ENCODE measurements around the gene RAPH1. TPM values are rescaled to one million over a fixed set of nuclear protein-coding genes. Genes with fewer than 3 reads are reported as not detected.

The RAPH1 gene
- total and polyA plus RNA-seq, 3 experiments from 2014 or later = 2.8 to 3.5 TPM; not detected in 1

DNA sequence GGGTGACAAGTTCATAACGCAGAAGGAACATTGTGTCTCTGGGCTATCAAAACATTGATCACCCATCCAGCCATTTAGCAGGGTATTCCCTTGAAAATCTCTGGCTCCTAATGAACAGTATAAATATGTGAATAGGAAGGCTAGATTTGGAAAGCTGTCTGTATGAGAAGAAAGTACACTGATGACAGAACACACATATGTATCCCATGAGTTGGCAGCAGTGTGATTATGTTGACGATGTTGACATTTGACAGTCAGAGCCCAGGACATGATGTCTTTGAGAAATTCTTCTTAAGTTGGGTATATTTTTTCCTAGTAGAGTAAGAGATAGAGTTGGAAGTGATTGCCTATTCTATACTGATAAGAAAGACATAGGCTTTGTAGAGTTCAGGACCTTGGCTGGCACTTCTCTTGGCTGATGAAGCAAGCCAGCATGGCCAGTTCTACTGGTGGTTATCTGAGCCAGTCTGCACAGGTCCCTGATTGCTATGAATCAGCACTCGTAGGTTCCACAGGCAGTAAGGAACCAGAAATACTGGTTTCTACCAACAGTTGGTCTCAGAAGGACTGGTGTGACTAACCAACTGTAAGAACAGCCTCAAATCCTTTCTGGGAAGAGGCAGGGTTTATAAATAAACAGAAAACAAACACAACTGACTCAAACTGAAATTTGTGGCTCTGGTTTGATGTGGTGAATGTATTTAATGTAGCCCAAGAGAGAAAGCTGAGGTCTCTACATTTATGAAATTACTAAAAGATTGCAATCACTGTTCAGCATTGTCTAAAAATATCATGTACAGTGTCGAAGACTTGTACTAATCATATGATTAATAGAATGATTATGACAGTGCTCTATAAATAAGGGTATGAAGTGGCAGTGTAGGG is 43.9 kb upstream of the RAPH1 start:
- DNase-seq = no peak
- Histone ChIP-seq H3K4me1 (ENCODE audit: insufficient read depth, low read length) (no peaks in the 10 kb centered on the region), H3K9me3 (ENCODE audit: low read length) (no peaks in the 10 kb centered on the region), H3K4me3 (ENCODE audit: low read length) (no peak overlapping the region), H3K36me3 (ENCODE audit: insufficient read depth, low read length) (no peaks in the 10 kb centered on the region), H3K27me3 (ENCODE audit: insufficient read depth, low read length, poor library complexity, severe bottlenecking) (no peaks in the 10 kb centered on the region), H3K27ac (ENCODE audit: low read depth, low read length) (no peak overlapping the region)
- H3K27ac Mint-ChIP-seq = peak overlapping the region in 1 of 8 donors; percentile 34
- no peak overlapping the region for H3K4me3 Mint-ChIP-seq
- H3K4me1 Mint-ChIP-seq = peaks cover 11 to 18% (median 16%) of the 10 kb centered on the region in 3 donors
- CTCF ChIA-PET = no interaction called here
- H3K36me3 Mint-ChIP-seq = no peaks in the 10 kb centered on the region
- H3K27me3 Mint-ChIP-seq = peaks cover 0 to 8% of the 10 kb centered on the region in 2 donors
- POLR2A ChIA-PET = no interaction called here
- H3K9me3 Mint-ChIP-seq = no peaks in the 10 kb centered on the region

DNA sequence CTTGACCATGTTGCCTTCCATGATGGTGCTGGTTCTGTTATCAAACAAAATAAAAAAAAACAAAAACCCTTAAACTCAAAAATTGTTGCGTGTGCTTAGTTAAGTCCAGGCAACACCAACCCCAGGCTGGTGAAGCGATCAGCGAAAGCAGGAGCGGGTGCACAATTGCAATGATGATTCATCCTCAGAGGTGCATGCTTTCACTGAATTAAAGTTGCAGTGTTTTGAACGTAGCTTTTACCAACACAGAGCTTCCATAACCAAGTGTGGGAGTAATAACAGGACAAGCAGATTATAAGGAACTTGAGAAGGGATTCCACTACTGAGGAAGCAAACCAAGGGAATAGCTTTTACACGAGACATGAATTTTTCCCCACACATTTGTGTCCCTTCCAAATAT is 39.7 kb upstream of the RAPH1 start:
- ChIA-PET CTCF (interaction anchor here (0.9 kb wide), 1 partner anchor 57 kb away, joined by 3 read pairs; no protein-coding TSS in a partner anchor), POLR2A (no interaction called here)
- Mint-ChIP-seq H3K36me3 (no peaks in the 10 kb centered on the region), H3K4me3 (no peak overlapping the region), H3K4me1 (peaks cover 11 to 19% (median 17%) of the 10 kb centered on the region in 3 donors), H3K27me3 (peaks cover 0 to 14% of the 10 kb centered on the region in 2 donors), H3K9me3 (no peaks in the 10 kb centered on the region), H3K27ac (no peak overlapping the region)
- Histone ChIP-seq H3K4me1 (ENCODE audit: insufficient read depth, low read length) (peaks cover 5% of the 10 kb centered on the region), H3K9me3 (ENCODE audit: low read length) (no peaks in the 10 kb centered on the region), H3K27ac (ENCODE audit: low read depth, low read length) (no peak overlapping the region), H3K4me3 (ENCODE audit: low read length) (no peak overlapping the region), H3K27me3 (ENCODE audit: insufficient read depth, low read length, poor library complexity, severe bottlenecking) (no peaks in the 10 kb centered on the region), H3K36me3 (ENCODE audit: insufficient read depth, low read length) (no peaks in the 10 kb centered on the region)
- no peak for DNase-seq

DNA sequence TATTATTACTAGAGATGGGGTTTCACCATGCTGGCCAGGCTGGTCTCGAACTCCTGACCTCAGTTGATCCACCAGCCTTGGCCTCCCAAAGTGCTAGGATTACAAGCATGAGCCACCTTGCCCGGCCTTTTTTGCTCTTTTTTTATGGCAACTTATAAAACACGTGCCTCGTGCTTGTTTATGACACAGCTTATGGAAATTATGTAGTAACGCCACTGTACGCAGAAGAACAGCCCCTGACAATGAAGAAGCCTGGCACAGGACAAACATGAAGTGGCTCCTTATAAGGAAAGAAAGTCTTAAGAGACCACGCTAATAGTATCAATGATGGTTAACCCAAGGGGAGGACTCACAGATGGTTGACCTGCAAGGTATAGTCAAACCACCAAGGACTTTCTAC is 37.2 kb upstream of the RAPH1 start:
- Mint-ChIP-seq H3K4me1 (peaks cover 12 to 16% (median 16%) of the 10 kb centered on the region in 3 donors), H3K4me3 (no peak overlapping the region), H3K36me3 (no peaks in the 10 kb centered on the region), H3K27me3 (peaks cover 0 to 14% of the 10 kb centered on the region in 2 donors), H3K27ac (no peak overlapping the region), H3K9me3 (no peaks in the 10 kb centered on the region)
- Histone ChIP-seq H3K9me3 (ENCODE audit: low read length) (no peaks in the 10 kb centered on the region), H3K27ac (ENCODE audit: low read depth, low read length) (no peak overlapping the region), H3K4me3 (ENCODE audit: low read length) (no peak overlapping the region), H3K4me1 (ENCODE audit: insufficient read depth, low read length) (peaks cover 5% of the 10 kb centered on the region), H3K36me3 (ENCODE audit: insufficient read depth, low read length) (no peaks in the 10 kb centered on the region), H3K27me3 (ENCODE audit: insufficient read depth, low read length, poor library complexity, severe bottlenecking) (no peaks in the 10 kb centered on the region)
- CTCF ChIA-PET = no interaction called here
- DNase-seq = no peak
- POLR2A ChIA-PET = no interaction called here

DNA sequence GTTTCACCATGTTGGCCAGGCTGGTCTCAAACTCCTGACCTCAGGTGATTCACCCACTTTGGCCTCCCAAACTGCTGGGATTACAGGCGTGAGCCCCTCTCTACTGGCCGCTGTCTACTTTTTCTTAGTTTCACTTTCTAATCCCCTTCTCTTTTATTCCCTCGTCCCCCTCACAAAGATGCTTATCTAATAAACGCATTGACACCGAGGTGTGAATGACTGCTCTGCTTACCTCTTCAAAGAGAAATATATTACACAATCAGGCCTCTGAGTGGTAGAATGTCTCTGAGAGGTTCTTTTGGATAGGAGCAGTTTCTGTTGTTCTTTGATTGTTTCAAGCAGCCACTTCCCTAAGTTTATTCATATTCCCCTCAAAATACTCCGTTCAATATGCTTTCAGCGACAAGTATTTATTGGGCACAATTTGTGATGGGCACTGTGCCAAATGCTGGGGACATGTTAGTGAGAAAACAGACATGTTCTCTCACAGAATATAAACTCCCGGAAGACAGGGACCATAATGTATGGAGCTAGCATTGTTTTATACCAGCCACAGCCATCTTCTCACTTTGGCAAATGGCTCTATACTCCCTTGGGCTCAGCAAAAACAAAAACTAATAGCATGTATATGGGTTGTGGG is 34.7 kb upstream of the RAPH1 start:
- H3K27me3 ChIP-seq (ENCODE audit: insufficient read depth, low read length, poor library complexity, severe bottlenecking) = no peaks in the 10 kb centered on the region

DNA sequence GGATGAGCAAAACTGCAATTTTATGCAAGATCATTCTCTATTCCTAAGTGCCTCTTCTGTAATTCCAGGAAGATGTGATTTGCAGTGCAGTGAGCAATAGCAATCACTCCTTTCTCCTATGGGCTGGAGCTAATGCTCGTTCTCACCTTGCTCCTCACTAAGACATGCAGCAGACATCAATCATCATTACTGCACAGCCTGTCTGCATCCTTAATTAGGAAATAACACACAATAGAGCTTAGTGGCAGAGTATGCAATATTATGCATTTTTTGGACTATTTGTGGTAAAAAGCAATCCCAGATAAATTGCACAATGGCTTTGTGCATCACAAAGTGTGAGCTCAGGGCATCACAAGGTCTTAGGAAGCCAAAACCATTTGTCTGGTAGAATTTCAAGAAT is 32.6 kb upstream of the RAPH1 start:
- Histone ChIP-seq H3K27ac (ENCODE audit: low read depth, low read length) (no peak overlapping the region), H3K4me1 (ENCODE audit: insufficient read depth, low read length) (peaks cover 5% of the 10 kb centered on the region), H3K9me3 (ENCODE audit: low read length) (no peaks in the 10 kb centered on the region), H3K27me3 (ENCODE audit: insufficient read depth, low read length, poor library complexity, severe bottlenecking) (no peaks in the 10 kb centered on the region), H3K36me3 (ENCODE audit: insufficient read depth, low read length) (no peaks in the 10 kb centered on the region), H3K4me3 (ENCODE audit: low read length) (no peak overlapping the region)
- no peaks in the 10 kb centered on the region for H3K27me3 Mint-ChIP-seq
- H3K9me3 Mint-ChIP-seq = no peaks in the 10 kb centered on the region
- H3K36me3 Mint-ChIP-seq = no peaks in the 10 kb centered on the region
- H3K27ac Mint-ChIP-seq = no peak overlapping the region
- POLR2A ChIA-PET = no interaction called here
- CTCF ChIA-PET = no interaction called here
- DNase-seq = no peak
- peaks cover 12 to 16% (median 16%) of the 10 kb centered on the region in 3 donors for H3K4me1 Mint-ChIP-seq
- H3K4me3 Mint-ChIP-seq = no peak overlapping the region

More for the DNA sequence above, 34.7 kb upstream of the RAPH1 start:
- peaks cover 12 to 16% (median 16%) of the 10 kb centered on the region in 3 donors for H3K4me1 Mint-ChIP-seq
- POLR2A ChIA-PET = no interaction called here
- peak overlapping the region in 4 of 7 donors; percentile 5 to 35 (median 28) for H3K4me3 Mint-ChIP-seq
- Histone ChIP-seq H3K36me3 (ENCODE audit: insufficient read depth, low read length) (no peaks in the 10 kb centered on the region), H3K27ac (ENCODE audit: low read depth, low read length) (no peak overlapping the region), H3K9me3 (ENCODE audit: low read length) (no peaks in the 10 kb centered on the region), H3K4me3 (ENCODE audit: low read length) (no peak overlapping the region), H3K4me1 (ENCODE audit: insufficient read depth, low read length) (peaks cover 5% of the 10 kb centered on the region)
- no peaks in the 10 kb centered on the region for H3K9me3 Mint-ChIP-seq
- peak overlapping the region in 5 of 8 donors; percentile 13 to 25 (median 16) for H3K27ac Mint-ChIP-seq
- CTCF ChIA-PET = interaction anchor here (1.0 kb wide), 1 partner anchor 49 kb away, joined by 4 read pairs; no protein-coding TSS in a partner anchor
- peaks cover 0 to 10% of the 10 kb centered on the region in 2 donors for H3K27me3 Mint-ChIP-seq
- H3K36me3 Mint-ChIP-seq = no peaks in the 10 kb centered on the region
- DNase-seq = peak in 1 of 5 donors; percentile 49

DNA sequence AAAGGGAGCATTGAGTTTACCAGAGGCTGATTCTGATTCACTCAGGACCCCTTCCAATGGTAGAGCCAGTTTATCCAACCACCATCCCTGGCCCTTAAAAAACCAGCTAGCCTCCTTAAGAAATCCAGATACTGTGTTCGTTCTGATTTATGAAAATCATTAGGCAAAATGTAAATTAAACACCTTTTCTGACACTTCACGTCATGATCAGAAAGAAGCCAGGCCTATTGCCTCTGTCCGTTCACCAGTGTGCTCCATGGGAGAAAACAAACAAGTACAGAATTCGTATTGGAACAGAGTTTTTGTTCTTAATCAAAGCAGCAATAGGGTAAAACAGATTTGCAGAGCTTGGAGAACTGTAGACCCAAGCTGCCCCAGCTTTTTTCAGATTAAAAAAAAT is 31.1 kb upstream of the RAPH1 start:
- H3K27ac ChIP-seq (ENCODE audit: low read depth, low read length) = no peak overlapping the region
- ChIA-PET CTCF (no interaction called here), POLR2A (no interaction called here)
- H3K4me1 Mint-ChIP-seq = peaks cover 12 to 16% (median 16%) of the 10 kb centered on the region in 3 donors
- H3K36me3 Mint-ChIP-seq = no peaks in the 10 kb centered on the region
- H3K27me3 Mint-ChIP-seq = no peaks in the 10 kb centered on the region
- H3K9me3 Mint-ChIP-seq = no peaks in the 10 kb centered on the region
- no peak for DNase-seq
- H3K9me3 ChIP-seq (ENCODE audit: low read length) = no peaks in the 10 kb centered on the region
- no peak overlapping the region for H3K4me3 Mint-ChIP-seq
- H3K27me3 ChIP-seq (ENCODE audit: insufficient read depth, low read length, poor library complexity, severe bottlenecking) = no peaks in the 10 kb centered on the region
- no peaks in the 10 kb centered on the region for H3K36me3 ChIP-seq (ENCODE audit: insufficient read depth, low read length)
- peaks cover 5% of the 10 kb centered on the region for H3K4me1 ChIP-seq (ENCODE audit: insufficient read depth, low read length)
- no peak overlapping the region for H3K4me3 ChIP-seq (ENCODE audit: low read length)
- H3K27ac Mint-ChIP-seq = peak overlapping the region in 1 of 8 donors; percentile 70

DNA sequence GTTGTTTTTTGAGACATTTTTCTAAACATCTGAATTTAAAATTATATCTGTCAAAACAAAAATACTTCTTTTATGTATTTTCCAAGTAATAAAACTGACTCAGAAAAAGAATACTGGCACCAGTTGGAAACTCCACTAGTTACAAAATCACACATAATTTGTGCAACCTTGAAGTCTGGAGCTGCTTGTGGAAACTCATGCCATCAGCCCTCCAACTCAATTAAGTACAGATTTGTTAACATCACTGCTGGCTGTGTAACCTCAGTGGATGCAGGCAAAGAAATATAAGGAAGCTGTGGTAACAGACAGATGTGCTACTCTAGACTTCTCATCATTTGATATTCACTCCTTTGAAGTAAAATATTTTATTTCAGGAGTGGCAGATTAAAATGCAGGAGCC is 30.0 kb upstream of the RAPH1 start:
- Histone ChIP-seq H3K27ac (ENCODE audit: low read depth, low read length) (no peak overlapping the region), H3K9me3 (ENCODE audit: low read length) (no peaks in the 10 kb centered on the region), H3K4me1 (ENCODE audit: insufficient read depth, low read length) (peaks cover 2% of the 10 kb centered on the region), H3K4me3 (ENCODE audit: low read length) (no peak overlapping the region), H3K27me3 (ENCODE audit: insufficient read depth, low read length, poor library complexity, severe bottlenecking) (no peaks in the 10 kb centered on the region), H3K36me3 (ENCODE audit: insufficient read depth, low read length) (no peaks in the 10 kb centered on the region)
- Mint-ChIP-seq H3K27ac (no peak overlapping the region), H3K9me3 (no peaks in the 10 kb centered on the region), H3K36me3 (no peaks in the 10 kb centered on the region), H3K4me3 (no peak overlapping the region), H3K4me1 (peaks cover 8 to 11% (median 11%) of the 10 kb centered on the region in 3 donors), H3K27me3 (no peaks in the 10 kb centered on the region)
- CTCF ChIA-PET = no interaction called here
- POLR2A ChIA-PET = no interaction called here
- DNase-seq = no peak

DNA sequence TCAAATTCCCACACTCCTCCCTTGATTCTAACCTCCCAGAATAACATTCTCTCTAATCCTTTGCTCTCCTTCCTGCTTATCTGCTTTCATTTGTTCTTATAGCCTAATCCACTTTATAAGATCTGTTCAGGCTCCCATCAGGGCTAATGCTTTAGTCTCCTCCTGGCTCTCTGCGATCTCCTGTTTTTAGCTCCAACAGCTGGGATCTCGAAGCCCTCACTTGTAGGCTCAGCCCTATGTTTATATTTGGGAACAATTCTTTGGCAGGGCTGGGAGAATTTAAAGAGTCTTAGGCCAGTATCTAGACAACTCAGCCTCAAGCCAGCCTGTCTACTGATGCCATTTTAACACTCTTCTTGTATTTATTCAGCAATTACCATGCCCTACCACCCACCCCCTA is 27.2 kb upstream of the RAPH1 start:
- Histone ChIP-seq H3K9me3 (ENCODE audit: low read length) (no peaks in the 10 kb centered on the region), H3K36me3 (ENCODE audit: insufficient read depth, low read length) (no peaks in the 10 kb centered on the region), H3K4me3 (ENCODE audit: low read length) (no peak overlapping the region), H3K27me3 (ENCODE audit: insufficient read depth, low read length, poor library complexity, severe bottlenecking) (no peaks in the 10 kb centered on the region), H3K27ac (ENCODE audit: low read depth, low read length) (no peak overlapping the region), H3K4me1 (ENCODE audit: insufficient read depth, low read length) (no peaks in the 10 kb centered on the region)
- H3K27ac Mint-ChIP-seq = peak overlapping the region in 1 of 8 donors; percentile 51
- H3K4me3 Mint-ChIP-seq = no peak overlapping the region
- H3K36me3 Mint-ChIP-seq = no peaks in the 10 kb centered on the region
- no peaks in the 10 kb centered on the region for H3K9me3 Mint-ChIP-seq
- no peaks in the 10 kb centered on the region for H3K4me1 Mint-ChIP-seq
- H3K27me3 Mint-ChIP-seq = no peaks in the 10 kb centered on the region
- ChIA-PET POLR2A (no interaction called here), CTCF (no interaction called here)
- no peak for DNase-seq
